Thyroid gland (tissue), 4 donors: ENCODE results near the gene OR8B3.

Source experiments
- POLR2A ChIP-seq, 2 donors: fragments of 450-650 bp; IDR thresholded peaks; one replicate each; pipeline ENCODE4 v1.6.1; 2017; ENCODE audit warnings: antibody characterized with exemption in 2 of 2, mild to moderate bottlenecking in 2 of 2, moderate library complexity in 1 of 2
- TF ChIP-seq, protein P1 (sequence below), 6 experiments: fragments of 200-600 bp in 3 of 6; fragments of 450-650 bp in 3 of 6; sonication (generic) in 3 of 6; IDR thresholded peaks; one replicate each; pipeline ENCODE4 v1.5.1; 2016 to 2019; ENCODE audit warnings: antibody characterized with exemption in 6 of 6, mild to moderate bottlenecking in 2 of 6, inconsistent platforms in 1 of 6, moderate library complexity in 1 of 6

DNA sequence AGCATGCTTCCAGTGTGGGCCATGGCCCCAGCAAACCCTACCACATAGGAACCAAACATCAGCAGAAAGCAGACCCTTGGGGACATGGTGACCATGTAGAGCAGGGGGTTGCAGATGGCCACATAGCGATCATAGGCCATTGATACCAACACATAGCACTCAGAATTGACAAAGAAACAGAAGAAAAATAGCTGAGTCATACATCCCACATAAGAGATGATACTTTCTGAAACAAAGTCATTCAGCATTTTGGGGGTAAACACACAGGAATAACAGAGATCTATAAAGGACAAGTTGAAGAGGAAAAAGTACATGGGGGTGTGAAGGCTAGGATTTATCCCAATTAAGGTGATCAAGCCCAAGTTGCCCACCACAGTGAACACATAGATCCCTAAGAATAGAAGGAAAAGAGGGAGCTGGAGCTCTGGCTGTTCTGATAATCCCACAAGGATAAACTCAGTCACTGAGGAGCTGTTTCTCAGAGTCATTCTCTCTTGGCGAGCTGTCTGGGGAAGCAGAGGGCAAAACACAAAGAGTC is 25.6 kb upstream of the OR8B3 start, which contains the start of gene OR8B4:
- TF ChIP-seq POLR2A (IDR thresholded peaks at IDR 0.05): no peak
- TF ChIP-seq, protein P1, sequence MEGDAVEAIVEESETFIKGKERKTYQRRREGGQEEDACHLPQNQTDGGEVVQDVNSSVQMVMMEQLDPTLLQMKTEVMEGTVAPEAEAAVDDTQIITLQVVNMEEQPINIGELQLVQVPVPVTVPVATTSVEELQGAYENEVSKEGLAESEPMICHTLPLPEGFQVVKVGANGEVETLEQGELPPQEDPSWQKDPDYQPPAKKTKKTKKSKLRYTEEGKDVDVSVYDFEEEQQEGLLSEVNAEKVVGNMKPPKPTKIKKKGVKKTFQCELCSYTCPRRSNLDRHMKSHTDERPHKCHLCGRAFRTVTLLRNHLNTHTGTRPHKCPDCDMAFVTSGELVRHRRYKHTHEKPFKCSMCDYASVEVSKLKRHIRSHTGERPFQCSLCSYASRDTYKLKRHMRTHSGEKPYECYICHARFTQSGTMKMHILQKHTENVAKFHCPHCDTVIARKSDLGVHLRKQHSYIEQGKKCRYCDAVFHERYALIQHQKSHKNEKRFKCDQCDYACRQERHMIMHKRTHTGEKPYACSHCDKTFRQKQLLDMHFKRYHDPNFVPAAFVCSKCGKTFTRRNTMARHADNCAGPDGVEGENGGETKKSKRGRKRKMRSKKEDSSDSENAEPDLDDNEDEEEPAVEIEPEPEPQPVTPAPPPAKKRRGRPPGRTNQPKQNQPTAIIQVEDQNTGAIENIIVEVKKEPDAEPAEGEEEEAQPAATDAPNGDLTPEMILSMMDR (IDR thresholded peaks at IDR 0.05): no peak
